DOHH2 (cell line): ENCODE results near the gene EMID1.
"Not testable (repeated sequence)": the region's sequence is repeated elsewhere in the genome, so short reads cannot be mapped to it uniquely, and the experiment has no call there.

Source experiments
- EZH2phosphoT487 ChIP-seq: fragments of 200-600 bp; sonication (generic); IDR thresholded peaks from 2 replicates; pipeline ENCODE4 v1.6.1; 2017; ENCODE audit warnings: borderline replicate concordance, mild to moderate bottlenecking, antibody characterized with exemption, low read length, moderate library complexity, mixed read lengths
- TF ChIP-seq, protein P1 (sequence below): fragments of 200-600 bp; sonication (generic); IDR thresholded peaks from one replicate; pipeline ENCODE4 v1.5.1; 2014; ENCODE audit warnings: antibody characterized with exemption, mild to moderate bottlenecking, low read depth, low read length; ENCODE audit not compliant: poor library complexity, severe bottlenecking

DNA sequence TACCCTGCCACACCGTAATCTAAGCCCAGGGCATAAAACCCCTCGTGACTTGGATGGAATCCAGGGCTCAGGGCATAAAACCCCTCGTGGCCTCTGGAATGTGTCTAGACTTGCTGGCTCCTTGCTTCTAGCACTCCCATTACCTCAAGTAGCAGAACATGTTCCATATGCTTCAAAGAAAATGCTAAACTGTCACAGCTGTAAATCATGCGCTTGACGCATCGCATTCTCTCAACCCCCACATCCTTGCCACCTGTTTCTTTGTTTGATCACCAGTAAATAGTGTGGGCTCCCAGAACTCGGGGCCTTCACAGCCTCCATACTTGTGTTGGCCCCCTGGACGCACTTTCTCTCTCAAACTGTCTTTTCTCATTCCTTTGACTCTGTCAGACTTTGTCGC, 34.8 kb downstream of the EMID1 start:
- TF ChIP-seq, protein P1, sequence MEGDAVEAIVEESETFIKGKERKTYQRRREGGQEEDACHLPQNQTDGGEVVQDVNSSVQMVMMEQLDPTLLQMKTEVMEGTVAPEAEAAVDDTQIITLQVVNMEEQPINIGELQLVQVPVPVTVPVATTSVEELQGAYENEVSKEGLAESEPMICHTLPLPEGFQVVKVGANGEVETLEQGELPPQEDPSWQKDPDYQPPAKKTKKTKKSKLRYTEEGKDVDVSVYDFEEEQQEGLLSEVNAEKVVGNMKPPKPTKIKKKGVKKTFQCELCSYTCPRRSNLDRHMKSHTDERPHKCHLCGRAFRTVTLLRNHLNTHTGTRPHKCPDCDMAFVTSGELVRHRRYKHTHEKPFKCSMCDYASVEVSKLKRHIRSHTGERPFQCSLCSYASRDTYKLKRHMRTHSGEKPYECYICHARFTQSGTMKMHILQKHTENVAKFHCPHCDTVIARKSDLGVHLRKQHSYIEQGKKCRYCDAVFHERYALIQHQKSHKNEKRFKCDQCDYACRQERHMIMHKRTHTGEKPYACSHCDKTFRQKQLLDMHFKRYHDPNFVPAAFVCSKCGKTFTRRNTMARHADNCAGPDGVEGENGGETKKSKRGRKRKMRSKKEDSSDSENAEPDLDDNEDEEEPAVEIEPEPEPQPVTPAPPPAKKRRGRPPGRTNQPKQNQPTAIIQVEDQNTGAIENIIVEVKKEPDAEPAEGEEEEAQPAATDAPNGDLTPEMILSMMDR: not testable (repeated sequence)
- not testable (repeated sequence) for TF ChIP-seq EZH2phosphoT487
